DMS53 (cell line): ENCODE measurements around the gene RGS7.
"Not testable (repeated sequence)": the region's sequence is repeated elsewhere in the genome, so short reads cannot be mapped to it uniquely, and the experiment has no call there.

Source experiments
- DNase-seq: peaks from one replicate; lab custom pipeline; 2025; lab: John Stamatoyannopoulos, UW

RGS7 gene

GRCh38 chr1:241138248-241138647, 218.8 kb downstream of the RGS7 start:
- no peak for DNase-seq

- no peak for DNase-seq
These were observed 220.6 kb downstream of the RGS7 start for GRCh38 chr1:241136389-241136788.

DNA sequence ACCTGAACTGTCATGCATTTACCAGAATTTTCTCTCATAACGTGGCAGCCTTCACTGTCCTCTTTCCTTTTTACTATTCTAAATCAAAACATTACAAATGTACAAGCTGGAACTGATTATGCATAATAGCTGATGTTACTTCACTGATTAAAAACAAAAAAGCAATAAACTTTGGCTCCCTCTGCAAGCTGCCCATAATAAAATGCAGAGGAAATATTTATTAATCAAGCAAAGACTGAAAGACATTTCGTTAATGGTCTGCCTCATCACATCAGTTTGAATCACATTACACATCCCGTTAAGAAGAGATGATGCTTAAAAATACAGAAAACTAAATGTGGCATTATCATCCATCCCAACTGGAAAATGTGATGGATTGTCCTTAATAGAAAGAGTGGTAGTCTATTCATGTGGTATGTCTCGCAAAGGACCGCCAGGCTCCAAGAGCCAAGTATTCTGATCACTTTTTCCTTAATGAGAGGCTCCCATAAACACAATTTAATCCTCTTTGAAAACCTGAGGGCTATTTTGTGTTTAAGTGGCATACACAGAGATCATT, 225.3 kb downstream of the RGS7 start:
- DNase-seq: no peak

DNA sequence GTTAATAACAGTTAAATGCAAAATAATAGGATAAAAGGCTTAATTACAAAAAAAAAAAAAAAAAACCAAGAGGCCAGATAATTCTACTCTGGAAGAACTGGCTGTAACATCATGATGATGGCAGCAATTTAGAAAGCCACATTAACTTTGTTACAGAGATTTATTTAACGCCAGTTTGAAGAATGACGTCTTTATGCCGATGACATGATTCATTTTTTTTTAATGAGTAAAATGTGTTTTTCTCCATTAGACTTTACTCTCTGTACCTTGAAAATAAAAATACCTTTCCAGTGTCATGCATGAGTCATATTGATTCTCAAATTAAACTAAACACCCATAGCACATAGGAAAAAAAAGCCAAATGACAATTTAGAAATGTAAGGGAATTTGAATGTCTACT, 226.1 kb downstream of the RGS7 start:
- no peak for DNase-seq

DNA sequence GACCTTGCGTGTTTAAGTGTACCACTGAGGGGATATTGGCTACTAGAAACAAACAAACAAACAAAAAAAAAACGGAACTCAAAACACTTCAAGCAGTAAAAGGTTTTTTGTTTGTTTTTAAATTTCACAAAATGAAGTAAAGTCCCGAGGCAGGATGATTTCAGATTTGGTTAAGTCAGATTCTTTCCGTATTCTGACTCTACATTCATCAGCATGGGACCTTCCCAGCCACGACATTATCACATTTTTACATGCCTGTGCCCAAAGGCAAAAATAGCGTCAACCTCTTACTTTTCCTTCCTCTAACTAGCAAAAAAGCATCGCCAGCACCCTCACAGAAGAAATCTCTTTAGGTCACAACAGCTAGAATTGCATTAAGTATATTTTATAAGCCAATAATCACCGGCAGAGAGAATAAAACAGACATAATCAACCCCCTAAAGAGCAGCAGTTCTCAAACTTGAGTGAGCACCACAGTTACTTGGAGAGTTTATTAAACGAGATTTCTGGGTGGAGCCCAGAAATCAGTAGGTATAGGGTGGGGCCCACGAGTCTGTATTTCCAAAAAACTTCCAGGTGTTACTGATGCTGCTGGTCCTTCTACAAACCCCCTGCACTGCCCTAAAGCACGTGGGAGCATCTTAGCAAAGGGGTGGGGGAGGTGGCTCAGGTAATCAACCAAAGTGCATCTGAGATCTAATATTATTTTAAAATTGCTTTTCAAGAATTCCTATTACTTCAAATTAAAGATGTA, 227.6 kb downstream of the RGS7 start:
- DNase-seq: no peak

DNA sequence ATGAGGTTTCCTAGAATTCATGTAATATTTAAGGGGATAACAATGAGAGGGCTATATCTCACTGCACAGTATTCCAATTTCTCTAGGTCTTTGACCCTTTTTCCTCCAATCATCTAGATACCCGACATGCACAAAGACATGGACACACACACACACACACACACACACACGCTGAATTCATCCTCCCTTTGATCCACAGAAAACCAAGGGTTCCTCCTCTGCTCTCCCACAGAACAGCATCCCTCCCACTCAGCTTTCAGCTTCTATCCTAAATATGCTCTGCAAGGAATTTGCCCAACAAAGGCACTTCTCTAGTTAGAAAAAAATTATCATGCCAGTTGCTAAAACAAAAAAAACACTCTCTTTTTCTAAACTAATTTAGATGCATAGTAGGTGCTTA, 231.7 kb downstream of the RGS7 start:
- no peak for DNase-seq

DNA sequence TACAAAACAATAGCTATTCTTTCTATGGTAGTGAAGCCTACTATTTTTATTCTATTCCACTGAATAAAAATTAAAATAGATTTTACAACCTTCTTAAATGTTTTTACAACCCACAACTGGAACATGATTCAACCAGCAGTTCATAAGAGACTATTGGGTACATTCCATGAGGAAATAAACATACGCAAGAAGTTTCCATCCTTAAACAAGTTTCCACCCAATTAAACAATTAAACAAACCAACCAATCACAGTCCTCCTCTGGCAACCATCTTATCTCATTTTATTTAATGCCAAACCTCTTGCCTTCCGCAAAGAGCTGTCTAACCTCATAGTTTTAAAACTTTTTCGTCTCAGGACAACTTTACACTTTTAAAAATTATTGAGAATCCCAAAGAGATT, 239.0 kb downstream of the RGS7 start:
- no peak for DNase-seq

DNA sequence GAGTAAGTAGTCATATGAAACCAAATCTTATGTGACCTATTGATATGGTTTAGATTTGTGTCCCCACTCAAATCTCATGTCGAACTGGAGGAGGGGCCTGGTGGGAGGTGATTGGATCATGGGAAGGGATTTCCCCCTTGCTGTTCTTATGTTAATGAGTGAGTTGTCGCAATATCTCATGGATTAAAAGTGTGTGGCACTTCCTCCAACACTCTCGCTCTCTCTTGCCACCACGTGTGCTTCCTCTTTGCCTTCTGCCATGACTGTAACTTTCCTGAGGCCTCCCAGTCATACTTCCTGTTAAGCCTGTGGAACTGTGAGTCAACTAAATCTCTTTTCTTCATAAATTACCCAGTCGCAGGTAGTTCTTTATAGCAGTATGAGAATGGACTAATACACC, 241.2 kb downstream of the RGS7 start:
- no peak for DNase-seq

GRCh38 chr1:241114699-241115233, 242.2 kb downstream of the RGS7 start:
- no peak for DNase-seq

- DNase-seq: no peak
These were observed 243.4 kb downstream of the RGS7 start for GRCh38 chr1:241113557-241113956.

GRCh38 chr1:241109039-241109438, 248.0 kb downstream of the RGS7 start:
- no peak for DNase-seq

DNA sequence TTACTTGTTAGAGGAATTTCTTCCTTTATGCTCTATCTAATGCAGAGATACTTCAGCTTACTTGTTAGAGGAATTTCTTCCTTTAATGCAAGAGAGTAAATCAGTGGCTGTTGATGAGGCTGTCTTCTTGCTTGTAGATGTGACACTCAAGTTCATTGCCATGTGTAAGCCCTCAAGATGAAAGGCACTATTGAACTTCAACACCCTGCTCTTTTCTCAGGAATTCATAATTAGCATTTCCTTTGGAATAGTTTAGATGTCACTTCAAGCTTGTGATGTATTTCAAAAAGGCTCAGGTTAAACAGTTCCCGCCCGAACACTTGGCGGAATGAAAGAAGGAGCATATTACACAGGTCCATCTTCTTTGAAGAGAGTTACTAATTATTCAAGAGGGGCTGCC, 251.9 kb downstream of the RGS7 start:
- no peak for DNase-seq

DNA sequence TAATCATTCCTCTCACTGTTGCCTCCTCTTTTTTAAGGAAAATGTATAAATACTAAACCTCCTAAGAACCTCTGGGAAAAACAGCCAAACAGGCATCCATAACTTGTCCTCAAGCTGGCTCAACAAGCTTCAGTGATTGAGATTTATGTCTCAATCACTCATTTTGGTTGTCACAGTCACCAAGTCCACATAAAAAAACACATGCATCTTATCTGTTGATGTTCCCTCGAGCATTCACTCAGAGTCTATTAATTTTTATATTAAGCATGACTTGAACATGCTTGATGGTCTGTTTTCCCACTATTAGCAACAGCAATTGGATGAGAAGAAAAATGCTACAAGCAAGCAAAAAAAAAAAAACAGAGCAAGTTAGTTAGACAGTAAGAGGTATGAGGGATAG, 254.3 kb downstream of the RGS7 start:
- DNase-seq: no peak

GRCh38 chr1:241101622-241102021, 255.4 kb downstream of the RGS7 start:
- DNase-seq: no peak

GRCh38 chr1:241097479-241097878, 259.5 kb downstream of the RGS7 start:
- DNase-seq: no peak

- no peak for DNase-seq
These were observed 260.0 kb downstream of the RGS7 start for GRCh38 chr1:241096982-241097381.

- DNase-seq: no peak
These were observed 261.2 kb downstream of the RGS7 start for GRCh38 chr1:241095847-241096246.

GRCh38 chr1:241090798-241091197, 266.2 kb downstream of the RGS7 start:
- DNase-seq: no peak

GRCh38 chr1:241089066-241089465, 267.9 kb downstream of the RGS7 start:
- DNase-seq: not testable (repeated sequence)

DNA sequence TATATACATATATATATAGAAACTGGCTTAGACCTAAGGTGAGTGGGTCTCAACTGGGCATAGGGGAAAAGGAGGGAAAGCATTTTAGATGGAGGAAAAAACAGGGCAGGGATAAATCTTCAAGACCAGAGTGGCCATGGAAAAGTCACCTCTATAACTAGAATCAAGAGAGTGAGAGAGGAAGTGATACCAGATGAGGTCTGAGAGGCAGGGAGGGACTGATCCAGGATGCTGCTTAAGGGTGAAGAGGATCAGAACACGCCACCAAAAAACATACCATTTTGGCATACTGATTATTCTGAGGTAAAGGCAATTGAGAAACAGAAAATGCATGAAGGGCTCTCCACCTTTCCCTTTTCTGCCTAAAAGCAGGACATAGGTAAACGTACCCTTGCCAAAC, 268.9 kb downstream of the RGS7 start:
- DNase-seq: not testable (repeated sequence)

GRCh38 chr1:241086686-241087085, 270.3 kb downstream of the RGS7 start:
- DNase-seq: no peak

DNA sequence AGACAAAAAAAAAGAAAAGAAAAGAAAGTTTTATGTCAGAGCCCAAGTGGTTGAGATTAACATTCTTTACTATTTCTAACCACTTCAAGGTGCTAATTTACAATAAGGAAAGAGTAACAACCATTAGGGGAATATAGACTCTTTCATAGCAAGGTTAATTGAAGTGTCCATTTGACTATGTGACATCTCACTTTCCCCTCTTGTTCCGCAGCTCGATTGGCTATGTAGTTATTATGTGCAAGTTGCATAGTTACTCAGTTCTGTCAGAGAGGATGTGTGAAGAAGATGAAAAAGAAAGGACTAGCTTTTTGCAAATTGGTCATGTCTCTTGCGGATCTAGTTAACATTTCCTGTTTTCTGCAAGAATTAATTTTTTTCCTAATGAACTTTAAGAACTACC, 273.7 kb downstream of the RGS7 start:
- DNase-seq: no peak

- DNase-seq: no peak
These were observed 275.5 kb downstream of the RGS7 start for GRCh38 chr1:241081473-241081872.

GRCh38 chr1:241079459-241079858, 277.5 kb downstream of the RGS7 start:
- no peak for DNase-seq
